Suprapubic skin (tissue), 4 donors: ENCODE data around the gene DPYSL3. TPM values are rescaled to one million over a fixed set of nuclear protein-coding genes. Genes with fewer than 3 reads are reported as not detected.

Experiments used
- DNase-seq, 2 donors: peaks; one replicate each; pipeline ENCODE4 v3.0.0-alpha.2; 2019; ENCODE audit warnings: low spot score in 2 of 2
- H3K27ac ChIP-seq: fragments of 200-600 bp; sonication (generic); one replicate; pipeline ENCODE4 v1.5.1; 2019
- H3K27me3 ChIP-seq: fragments of 200-600 bp; sonication (generic); one replicate; pipeline ENCODE4 v1.5.1; 2019
- H3K36me3 ChIP-seq: fragments of 200-600 bp; sonication (generic); one replicate; pipeline ENCODE4 v1.5.1; 2019
- H3K4me1 ChIP-seq: fragments of 200-600 bp; sonication (generic); one replicate; pipeline ENCODE4 v1.5.1; 2019
- H3K4me3 ChIP-seq: fragments of 200-600 bp; sonication (generic); one replicate; pipeline ENCODE4 v1.5.1; 2019; ENCODE audit warnings: mild to moderate bottlenecking
- H3K9me3 ChIP-seq: fragments of 200-600 bp; sonication (generic); one replicate; pipeline ENCODE4 v1.5.1; 2019
- CTCF ChIP-seq, 2 donors: fragments of 200-600 bp in 1 of 2; fragments of 450-650 bp in 1 of 2; sonication (generic) in 1 of 2; IDR thresholded peaks; one replicate each; pipeline ENCODE4 v1.5.1; 2016 to 2019; ENCODE audit warnings: antibody characterized with exemption in 2 of 2, mild to moderate bottlenecking in 1 of 2, moderate library complexity in 1 of 2
- EP300 ChIP-seq: sonication (generic); formaldehyde crosslinking; IDR thresholded peaks from one replicate; pipeline ENCODE4 v1.6.1; 2017; ENCODE audit warnings: antibody characterized with exemption
- POLR2A ChIP-seq, 2 donors: fragments of 450-650 bp; IDR thresholded peaks; one replicate each; pipeline ENCODE4 v1.6.1; 2017; ENCODE audit warnings: antibody characterized with exemption in 2 of 2, mild to moderate bottlenecking in 2 of 2, moderate library complexity in 2 of 2
- POLR2AphosphoS5 ChIP-seq, 3 donors: sonication (generic); formaldehyde crosslinking; IDR thresholded peaks; one replicate each; pipeline ENCODE4 v1.6.1; 2017; ENCODE audit warnings: antibody characterized with exemption in 3 of 3
- WGBS: methylation state at CpG from one replicate; pipeline ENCODE4 v1.1.5; 2018; 5-methylcytosine and 5-hydroxymethylcytosine counted together
- total RNA-seq, 4 donors: library from RNA; depleted of rRNA; stranded (reverse); fragments of >200 nt; gene quantifications; one replicate each; pipeline ENCODE4 v1.1.0, GENCODE V29; 2016

The DPYSL3 gene
- total RNA-seq, 4 donors from 2014 or later, result 12.0 to 22.2 (median 16.6) TPM

GRCh38 chr5:147472664-147473475 lies 37.0 kb downstream of the DPYSL3 start:
- WGBS, result 25% methylated on average over 4 of the region's 4 CpGs
- peaks cover 6% of the 10 kb centered on the region for H3K4me1 ChIP-seq
- no peaks in the 10 kb centered on the region for H3K36me3 ChIP-seq
- H3K27me3 ChIP-seq, result no peaks in the 10 kb centered on the region
- no peaks in the 10 kb centered on the region for H3K9me3 ChIP-seq
- no peak overlapping the region for H3K4me3 ChIP-seq
- H3K27ac ChIP-seq, result peak overlapping the region; percentile 18
- no peak for DNase-seq
- TF ChIP-seq POLR2AphosphoS5 (IDR thresholded peaks at IDR 0.05) (no peak), CTCF (IDR thresholded peaks at IDR 0.05) (no peak), POLR2A (IDR thresholded peaks at IDR 0.05) (no peak), EP300 (no peak)

- no peak overlapping the region for H3K27ac ChIP-seq
- DNase-seq, result no peak
- no peaks in the 10 kb centered on the region for H3K36me3 ChIP-seq
- H3K27me3 ChIP-seq, result no peaks in the 10 kb centered on the region
- TF ChIP-seq POLR2A (IDR thresholded peaks at IDR 0.05) (no peak), POLR2AphosphoS5 (IDR thresholded peaks at IDR 0.05) (no peak), CTCF (IDR thresholded peaks at IDR 0.05) (no peak), EP300 (no peak)
- WGBS, result 76% methylated on average over 1 of the region's 1 CpG
- H3K9me3 ChIP-seq, result no peaks in the 10 kb centered on the region
- H3K4me3 ChIP-seq, result no peak overlapping the region
- H3K4me1 ChIP-seq, result peaks cover 5% of the 10 kb centered on the region
These were observed 41.8 kb downstream of the DPYSL3 start for GRCh38 chr5:147467973-147468508.

GRCh38 chr5:147466360-147466980 lies 43.4 kb downstream of the DPYSL3 start:
- WGBS, result 60% methylated on average over 6 of the region's 6 CpGs
- no peaks in the 10 kb centered on the region for H3K27me3 ChIP-seq
- no peaks in the 10 kb centered on the region for H3K4me1 ChIP-seq
- TF ChIP-seq CTCF (IDR thresholded peaks at IDR 0.05) (no peak), EP300 (no peak), POLR2AphosphoS5 (IDR thresholded peaks at IDR 0.05) (no peak), POLR2A (IDR thresholded peaks at IDR 0.05) (no peak)
- DNase-seq, result no peak
- H3K9me3 ChIP-seq, result no peaks in the 10 kb centered on the region
- no peak overlapping the region for H3K4me3 ChIP-seq
- no peaks in the 10 kb centered on the region for H3K36me3 ChIP-seq
- H3K27ac ChIP-seq, result no peak overlapping the region

- 50% methylated on average over 3 of the region's 3 CpGs for WGBS
- no peak for DNase-seq
- no peak overlapping the region for H3K27ac ChIP-seq
- no peaks in the 10 kb centered on the region for H3K4me1 ChIP-seq
- H3K4me3 ChIP-seq, result no peak overlapping the region
- TF ChIP-seq CTCF (IDR thresholded peaks at IDR 0.05) (no peak), POLR2A (IDR thresholded peaks at IDR 0.05) (no peak), EP300 (no peak), POLR2AphosphoS5 (IDR thresholded peaks at IDR 0.05) (no peak)
- H3K36me3 ChIP-seq, result no peaks in the 10 kb centered on the region
- no peaks in the 10 kb centered on the region for H3K9me3 ChIP-seq
- no peaks in the 10 kb centered on the region for H3K27me3 ChIP-seq
These were observed 44.1 kb downstream of the DPYSL3 start for GRCh38 chr5:147465747-147466146.

- no peak for DNase-seq
- Histone ChIP-seq H3K4me3 (no peak overlapping the region), H3K27me3 (no peaks in the 10 kb centered on the region), H3K4me1 (no peaks in the 10 kb centered on the region), H3K27ac (no peak overlapping the region), H3K9me3 (no peaks in the 10 kb centered on the region), H3K36me3 (no peaks in the 10 kb centered on the region)
- TF ChIP-seq CTCF (IDR thresholded peaks at IDR 0.05) (peak in 1 of 2 donors; percentile 18), EP300 (no peak), POLR2A (IDR thresholded peaks at IDR 0.05) (no peak), POLR2AphosphoS5 (IDR thresholded peaks at IDR 0.05) (no peak)
- 81% methylated on average over 5 of the region's 5 CpGs for WGBS
These were observed 45.7 kb downstream of the DPYSL3 start for GRCh38 chr5:147464211-147464610.
